Thyroid gland (tissue), 4 donors: Measurements from ENCODE around the gene CAPZB.

Experiments used
- POLR2A ChIP-seq, 2 donors: fragments of 450-650 bp; IDR thresholded peaks; one replicate each; pipeline ENCODE4 v1.6.1; 2017; ENCODE audit warnings: antibody characterized with exemption in 2 of 2, mild to moderate bottlenecking in 2 of 2, moderate library complexity in 1 of 2
- TF ChIP-seq, protein P1 (sequence below), 6 experiments: fragments of 200-600 bp in 3 of 6; fragments of 450-650 bp in 3 of 6; sonication (generic) in 3 of 6; IDR thresholded peaks; one replicate each; pipeline ENCODE4 v1.5.1; 2016 to 2019; ENCODE audit warnings: antibody characterized with exemption in 6 of 6, mild to moderate bottlenecking in 2 of 6, inconsistent platforms in 1 of 6, moderate library complexity in 1 of 6

DNA sequence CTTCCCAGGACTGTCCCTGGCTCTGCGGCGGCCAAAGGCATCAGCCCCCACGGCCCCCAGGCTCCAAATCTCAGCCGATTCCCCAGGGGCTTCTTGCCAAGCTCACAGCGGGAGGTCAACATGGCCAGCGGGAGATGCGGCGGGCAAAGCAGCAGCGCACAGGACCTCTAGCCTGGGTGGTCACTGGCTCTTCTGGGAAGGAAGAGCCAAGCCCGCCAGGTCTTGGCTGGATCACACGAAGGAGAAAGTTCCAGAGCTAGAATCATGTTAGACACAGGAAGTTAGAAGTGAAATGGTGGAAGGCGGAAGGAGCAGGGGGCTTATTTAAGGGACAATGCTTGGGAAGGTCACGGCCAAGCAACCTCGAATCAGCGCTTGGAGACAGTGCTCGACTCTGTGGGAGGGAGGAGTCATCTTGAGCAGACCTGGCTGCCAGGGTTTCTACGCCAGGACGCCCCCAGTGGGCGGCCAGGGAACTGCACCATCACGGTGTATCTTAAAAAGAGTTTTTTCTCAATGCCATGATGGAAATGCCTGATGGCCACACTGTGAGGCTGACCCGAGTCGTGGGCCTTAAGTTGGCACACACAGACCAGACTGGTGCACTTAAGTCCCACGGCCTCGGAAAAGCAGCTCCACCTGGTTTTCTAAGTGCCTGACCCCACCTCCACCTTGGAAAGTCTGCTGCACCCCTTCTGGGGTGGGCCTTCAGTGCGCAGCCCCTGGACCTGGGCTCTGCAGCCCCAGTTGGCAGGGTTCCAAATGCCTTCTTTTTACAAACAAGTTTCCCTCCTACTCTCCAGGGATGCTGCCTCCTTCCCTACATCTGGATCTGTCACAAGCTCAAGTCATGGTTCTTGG is 143.9 kb downstream of the CAPZB start:
- TF ChIP-seq POLR2A (IDR thresholded peaks at IDR 0.05) = no peak
- TF ChIP-seq, protein P1, sequence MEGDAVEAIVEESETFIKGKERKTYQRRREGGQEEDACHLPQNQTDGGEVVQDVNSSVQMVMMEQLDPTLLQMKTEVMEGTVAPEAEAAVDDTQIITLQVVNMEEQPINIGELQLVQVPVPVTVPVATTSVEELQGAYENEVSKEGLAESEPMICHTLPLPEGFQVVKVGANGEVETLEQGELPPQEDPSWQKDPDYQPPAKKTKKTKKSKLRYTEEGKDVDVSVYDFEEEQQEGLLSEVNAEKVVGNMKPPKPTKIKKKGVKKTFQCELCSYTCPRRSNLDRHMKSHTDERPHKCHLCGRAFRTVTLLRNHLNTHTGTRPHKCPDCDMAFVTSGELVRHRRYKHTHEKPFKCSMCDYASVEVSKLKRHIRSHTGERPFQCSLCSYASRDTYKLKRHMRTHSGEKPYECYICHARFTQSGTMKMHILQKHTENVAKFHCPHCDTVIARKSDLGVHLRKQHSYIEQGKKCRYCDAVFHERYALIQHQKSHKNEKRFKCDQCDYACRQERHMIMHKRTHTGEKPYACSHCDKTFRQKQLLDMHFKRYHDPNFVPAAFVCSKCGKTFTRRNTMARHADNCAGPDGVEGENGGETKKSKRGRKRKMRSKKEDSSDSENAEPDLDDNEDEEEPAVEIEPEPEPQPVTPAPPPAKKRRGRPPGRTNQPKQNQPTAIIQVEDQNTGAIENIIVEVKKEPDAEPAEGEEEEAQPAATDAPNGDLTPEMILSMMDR (IDR thresholded peaks at IDR 0.05) = peak; percentile 67 to 93 (median 80)
